GM21381 (cell line): ENCODE measurements around the gene ARHGAP31.
A peak's percentile ranks its signal among the peaks of the same experiment; 100 is the strongest.
"Not testable (repeated sequence)": the region's sequence is repeated elsewhere in the genome, so short reads cannot be mapped to it uniquely, and the experiment has no call there.

Experiments used
- ATAC-seq: cut with Tn5 transposase; IDR thresholded peaks from one replicate; pipeline ENCODE4 v1.9.1; 2021; ENCODE audit warnings: mild to moderate bottlenecking, moderate library complexity; ENCODE audit not compliant: unreplicated experiment

Gene ARHGAP31

DNA sequence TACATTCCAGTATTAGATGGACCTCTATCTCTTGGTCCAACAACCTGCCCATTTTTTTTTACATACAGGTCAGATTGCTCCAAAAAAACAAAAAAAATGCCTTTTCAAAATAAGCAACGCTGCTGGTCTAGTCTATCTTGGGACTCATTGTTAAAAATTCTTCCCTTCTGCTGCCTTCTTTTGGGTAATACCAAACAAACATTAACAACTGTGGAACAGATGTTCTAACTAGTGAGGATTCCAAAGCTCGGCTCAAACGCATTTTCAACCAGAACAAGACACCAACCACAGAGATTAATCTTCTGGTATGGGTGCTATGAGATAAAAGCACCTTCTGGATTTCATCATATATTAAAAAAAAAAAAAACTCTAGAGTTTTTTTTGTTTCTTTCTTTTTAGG, 24.7 kb downstream of the ARHGAP31 start:
- ATAC-seq = no peak

GRCh38 chr3:119319311-119319710, 25.1 kb downstream of the ARHGAP31 start:
- no peak for ATAC-seq

- ATAC-seq = not testable (repeated sequence)
Observed at GRCh38 chr3:119320785-119321184, 26.6 kb downstream of the ARHGAP31 start.

DNA sequence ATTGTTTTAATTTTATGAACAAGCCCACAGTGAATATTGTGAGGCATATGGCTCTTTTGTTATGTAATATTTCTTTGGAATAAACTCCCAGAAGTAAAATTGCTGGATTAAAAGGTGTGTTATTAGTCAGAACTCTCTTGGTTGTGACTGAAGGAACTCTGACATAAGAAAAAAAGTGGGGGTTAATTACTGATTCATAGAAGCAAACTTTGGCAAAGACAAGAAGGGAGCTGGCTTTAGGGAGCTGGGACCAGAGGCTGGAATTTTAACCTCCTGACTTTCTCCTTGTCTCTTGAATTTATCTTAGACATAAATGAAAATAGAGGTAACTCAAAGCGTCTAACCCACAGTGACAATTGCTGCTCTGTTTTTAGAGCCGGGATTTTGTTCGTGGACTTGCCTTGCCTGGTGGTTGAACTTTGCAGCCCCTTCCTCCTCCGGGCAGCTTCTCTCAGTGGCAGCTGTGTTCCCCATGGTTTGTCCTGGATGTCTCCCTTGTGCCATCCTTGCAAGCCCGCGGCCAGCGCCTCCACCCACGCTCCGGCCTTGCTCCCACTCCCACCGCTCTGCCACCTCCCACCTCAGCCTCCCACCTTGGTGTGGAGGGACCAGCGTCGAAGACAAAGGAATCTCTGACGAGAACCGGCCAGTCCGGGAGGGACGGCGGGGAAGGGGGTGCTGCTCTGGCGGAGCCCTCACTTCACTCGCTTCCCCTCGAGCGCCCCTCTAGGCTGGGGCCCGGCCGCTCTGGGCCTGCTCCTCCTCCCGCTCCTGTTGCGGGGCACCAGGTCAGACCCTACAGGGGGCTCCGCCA, 28.0 kb downstream of the ARHGAP31 start:
- ATAC-seq = peak; percentile 26

DNA sequence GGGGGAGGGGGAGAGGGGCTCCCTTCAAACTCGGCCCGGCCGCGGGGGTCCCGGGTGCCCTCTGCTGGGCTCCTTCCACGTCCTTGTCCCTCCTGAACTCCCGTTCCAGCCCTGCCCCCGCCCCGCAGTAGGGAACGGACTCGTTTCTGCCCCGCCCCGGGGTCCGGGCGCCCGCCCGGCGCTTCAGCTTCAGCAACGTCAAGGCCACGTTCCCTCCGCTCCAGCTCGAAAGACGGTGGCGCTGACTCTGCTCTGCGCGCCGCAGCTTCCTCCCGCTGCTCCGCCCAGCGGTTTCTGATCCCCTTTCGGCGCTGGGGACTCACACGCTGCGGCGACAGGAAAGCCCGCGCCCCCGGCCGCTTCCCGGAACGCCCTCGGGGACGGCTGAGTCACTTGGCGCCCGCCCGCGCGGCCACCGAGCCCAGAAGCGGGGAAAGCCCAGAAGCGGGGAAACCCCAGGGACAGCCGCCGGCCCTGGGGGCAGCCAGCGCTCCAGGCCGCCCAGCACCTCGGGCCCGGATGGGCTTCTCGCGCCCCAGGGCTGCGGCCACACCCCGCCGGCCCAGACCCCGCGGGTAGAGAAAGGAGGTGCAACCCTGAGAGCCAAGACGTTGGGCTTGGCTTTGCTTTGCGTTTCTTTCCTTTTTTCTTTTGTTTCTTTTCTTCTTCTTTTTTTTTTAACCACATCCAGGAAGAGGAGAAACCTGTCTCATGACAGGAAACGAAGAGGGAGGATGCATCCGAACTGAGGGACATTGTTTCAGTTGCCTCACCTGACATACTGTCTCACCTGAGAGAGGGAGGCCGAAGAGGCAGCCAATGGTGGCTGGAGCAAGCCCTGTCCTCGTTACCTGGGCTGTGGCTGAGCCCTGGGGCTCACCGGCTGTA, 28.9 kb downstream of the ARHGAP31 start:
- peak; percentile 87 for ATAC-seq

DNA sequence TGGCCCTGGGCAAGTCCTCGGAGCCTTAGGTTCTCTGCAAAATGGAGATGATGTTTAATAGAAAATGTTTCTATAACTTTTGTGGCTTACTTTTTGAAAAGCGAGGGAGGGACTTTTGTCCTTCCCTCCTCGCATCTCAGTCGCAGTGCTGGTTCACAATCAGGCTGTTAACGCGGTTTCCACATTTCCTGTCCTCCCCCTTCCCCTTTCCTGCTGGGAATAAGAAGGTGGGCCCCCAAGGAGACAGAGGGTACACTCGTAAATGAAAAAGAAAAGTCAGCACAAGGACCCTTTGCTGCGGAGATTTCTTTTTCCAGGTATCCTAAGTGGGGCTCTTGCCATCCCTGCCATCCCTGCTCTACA, 29.5 kb downstream of the ARHGAP31 start:
- ATAC-seq = no peak

DNA sequence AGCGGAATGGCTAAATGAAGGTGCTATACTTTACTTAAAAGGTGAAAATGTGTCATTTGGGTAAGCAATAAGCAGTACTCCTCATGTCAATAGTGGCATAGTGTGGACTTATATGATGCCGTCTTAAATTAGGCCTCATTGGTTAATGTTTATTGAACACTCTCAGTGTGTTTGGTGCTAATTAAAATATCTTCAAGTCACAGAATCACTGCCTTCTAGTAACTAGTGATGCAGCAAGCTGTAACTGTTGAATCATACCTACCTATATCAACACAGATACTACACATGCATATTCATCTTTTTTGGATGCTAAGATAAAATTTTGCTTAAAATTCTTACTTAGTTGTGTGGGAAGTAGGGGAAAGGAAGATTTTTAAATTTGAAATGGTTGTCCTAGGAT, 30.7 kb downstream of the ARHGAP31 start:
- ATAC-seq = no peak

GRCh38 chr3:119326976-119327375, 32.8 kb downstream of the ARHGAP31 start:
- no peak for ATAC-seq

- ATAC-seq = no peak
Observed at GRCh38 chr3:119329551-119329950, 35.4 kb downstream of the ARHGAP31 start.

GRCh38 chr3:119330181-119330580, 36.0 kb downstream of the ARHGAP31 start:
- no peak for ATAC-seq

DNA sequence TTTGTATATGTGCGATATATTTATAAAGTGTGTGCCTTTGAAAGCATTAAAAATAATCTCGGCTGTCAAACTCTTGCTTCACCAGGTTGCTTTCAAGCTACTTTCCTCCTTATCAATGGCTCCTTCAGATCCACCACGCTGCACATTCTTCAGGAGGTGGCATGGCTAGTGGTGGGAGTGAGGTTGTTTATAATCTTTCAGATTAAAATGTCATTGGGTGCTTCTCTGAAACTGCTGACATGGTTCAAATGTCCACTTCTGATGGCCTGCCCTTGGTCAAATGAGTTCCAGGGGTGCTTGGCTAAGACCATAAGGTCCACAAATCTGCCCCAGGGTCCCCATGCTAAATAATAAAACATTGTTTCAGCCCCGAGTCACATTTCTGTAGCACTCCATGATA, 36.7 kb downstream of the ARHGAP31 start:
- ATAC-seq = no peak

- ATAC-seq = no peak
Observed at GRCh38 chr3:119331661-119332060, 37.5 kb downstream of the ARHGAP31 start.

GRCh38 chr3:119333773-119334509, 39.8 kb downstream of the ARHGAP31 start:
- ATAC-seq = no peak

GRCh38 chr3:119336823-119337222, 42.6 kb downstream of the ARHGAP31 start:
- no peak for ATAC-seq

DNA sequence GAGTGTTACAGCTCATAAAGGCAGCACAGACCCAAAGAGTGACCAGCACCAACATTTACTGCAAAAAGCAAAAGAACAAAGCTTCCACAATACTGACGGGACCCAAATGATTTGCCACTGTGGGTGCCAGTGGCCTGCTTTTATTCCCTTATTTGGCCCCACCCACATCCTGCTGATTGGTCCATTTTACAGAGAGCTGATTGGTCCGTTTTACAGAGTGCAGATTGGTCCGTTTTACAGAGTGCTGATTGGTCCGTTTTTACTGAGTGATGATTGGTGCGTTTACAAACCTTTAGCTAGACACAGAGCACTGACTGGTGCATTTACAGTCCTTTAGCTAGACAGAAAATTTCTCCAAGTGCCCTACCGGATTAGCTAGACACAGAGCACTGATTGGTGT, 43.2 kb downstream of the ARHGAP31 start:
- ATAC-seq = not testable (repeated sequence)

GRCh38 chr3:119338754-119339153, 44.6 kb downstream of the ARHGAP31 start:
- no peak for ATAC-seq

GRCh38 chr3:119340014-119340413, 45.8 kb downstream of the ARHGAP31 start:
- ATAC-seq = no peak

- ATAC-seq = no peak
Observed at GRCh38 chr3:119340446-119340845, 46.3 kb downstream of the ARHGAP31 start.

- ATAC-seq = no peak
Observed at GRCh38 chr3:119342176-119342575, 48.0 kb downstream of the ARHGAP31 start.

DNA sequence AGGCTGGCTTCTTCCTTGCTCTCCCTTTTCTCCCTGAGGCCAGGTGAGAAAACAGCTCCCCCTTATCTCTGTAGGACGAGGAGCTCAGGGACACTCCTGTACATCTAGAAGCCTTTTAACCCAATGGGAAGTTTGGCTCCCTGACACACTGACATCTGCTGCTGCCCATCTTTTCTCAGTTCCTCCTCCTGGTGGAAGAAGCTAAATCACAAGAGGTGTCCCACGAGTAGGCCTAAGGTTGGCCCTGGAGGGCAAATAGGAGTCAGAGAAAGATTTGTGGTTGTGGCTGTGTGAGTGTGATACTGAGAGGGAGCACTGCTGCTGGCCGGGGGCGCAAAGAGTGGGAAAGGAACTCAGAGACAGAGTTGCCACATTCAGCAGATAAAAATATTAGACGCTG, 49.5 kb downstream of the ARHGAP31 start:
- ATAC-seq = peak; percentile 73

GRCh38 chr3:119346076-119346496, 51.9 kb downstream of the ARHGAP31 start:
- no peak for ATAC-seq
